ENCODE results near the gene R3HDM2.

GRCh38 chr12:57343703-57344378 lies 87.0 kb downstream of the R3HDM2 start:
- TF ChIP-seq, protein P1, sequence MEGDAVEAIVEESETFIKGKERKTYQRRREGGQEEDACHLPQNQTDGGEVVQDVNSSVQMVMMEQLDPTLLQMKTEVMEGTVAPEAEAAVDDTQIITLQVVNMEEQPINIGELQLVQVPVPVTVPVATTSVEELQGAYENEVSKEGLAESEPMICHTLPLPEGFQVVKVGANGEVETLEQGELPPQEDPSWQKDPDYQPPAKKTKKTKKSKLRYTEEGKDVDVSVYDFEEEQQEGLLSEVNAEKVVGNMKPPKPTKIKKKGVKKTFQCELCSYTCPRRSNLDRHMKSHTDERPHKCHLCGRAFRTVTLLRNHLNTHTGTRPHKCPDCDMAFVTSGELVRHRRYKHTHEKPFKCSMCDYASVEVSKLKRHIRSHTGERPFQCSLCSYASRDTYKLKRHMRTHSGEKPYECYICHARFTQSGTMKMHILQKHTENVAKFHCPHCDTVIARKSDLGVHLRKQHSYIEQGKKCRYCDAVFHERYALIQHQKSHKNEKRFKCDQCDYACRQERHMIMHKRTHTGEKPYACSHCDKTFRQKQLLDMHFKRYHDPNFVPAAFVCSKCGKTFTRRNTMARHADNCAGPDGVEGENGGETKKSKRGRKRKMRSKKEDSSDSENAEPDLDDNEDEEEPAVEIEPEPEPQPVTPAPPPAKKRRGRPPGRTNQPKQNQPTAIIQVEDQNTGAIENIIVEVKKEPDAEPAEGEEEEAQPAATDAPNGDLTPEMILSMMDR (IDR thresholded peaks at IDR 0.05; ENCODE audit: low read length) = no peak
- TF ChIP-seq EZH2 (IDR thresholded peaks at IDR 0.05; ENCODE audit: borderline replicate concordance, low read length) = no peak

Measured in OCI-LY1 (cell line).